GM19463 (cell line): ENCODE results near the gene GJB1.

Source experiments
- ATAC-seq: cut with Tn5 transposase; IDR thresholded peaks from one replicate; pipeline ENCODE4 v1.9.1; 2021; ENCODE audit warnings: mild to moderate bottlenecking, moderate library complexity; ENCODE audit not compliant: unreplicated experiment

Gene GJB1

DNA sequence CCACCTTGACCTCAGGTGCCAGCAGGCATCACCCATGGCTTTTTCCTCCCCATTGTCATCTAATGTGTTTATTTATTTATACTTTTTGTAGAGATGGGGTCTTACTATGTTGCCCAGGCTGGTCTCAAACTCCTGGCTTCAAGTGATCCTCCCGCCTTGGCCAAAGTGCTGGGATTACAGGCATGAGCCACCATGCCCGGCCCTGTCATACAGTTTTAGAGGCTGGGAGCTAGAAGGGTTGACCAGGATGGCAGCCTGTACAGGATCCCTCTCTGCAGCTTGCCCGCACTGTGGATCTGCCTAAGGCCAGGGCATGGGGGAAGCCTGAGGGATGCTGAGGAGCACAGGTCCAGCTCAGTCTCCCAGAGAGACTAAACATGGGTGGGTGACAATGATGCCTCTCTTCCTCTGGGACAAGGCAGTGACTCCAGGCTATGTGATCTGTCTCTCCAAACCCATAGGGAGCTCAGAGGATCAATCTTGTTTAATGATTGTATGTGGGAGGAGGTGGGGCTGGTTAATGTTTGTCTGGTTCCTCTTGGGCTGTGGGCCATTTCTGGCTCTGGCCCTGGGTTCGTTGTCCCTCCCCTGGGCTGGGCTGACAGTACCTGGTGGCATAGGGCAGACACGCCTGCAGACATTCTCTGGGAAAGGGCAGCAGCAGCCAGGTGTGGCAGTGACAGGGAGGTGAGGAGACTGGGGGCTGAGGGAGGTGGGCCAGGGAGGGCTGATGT is 8.3 kb upstream of the GJB1 start:
- no peak for ATAC-seq

- no peak for ATAC-seq
Observed at GRCh38 chrX:71215338-71215912, 7.6 kb upstream of the GJB1 start.

DNA sequence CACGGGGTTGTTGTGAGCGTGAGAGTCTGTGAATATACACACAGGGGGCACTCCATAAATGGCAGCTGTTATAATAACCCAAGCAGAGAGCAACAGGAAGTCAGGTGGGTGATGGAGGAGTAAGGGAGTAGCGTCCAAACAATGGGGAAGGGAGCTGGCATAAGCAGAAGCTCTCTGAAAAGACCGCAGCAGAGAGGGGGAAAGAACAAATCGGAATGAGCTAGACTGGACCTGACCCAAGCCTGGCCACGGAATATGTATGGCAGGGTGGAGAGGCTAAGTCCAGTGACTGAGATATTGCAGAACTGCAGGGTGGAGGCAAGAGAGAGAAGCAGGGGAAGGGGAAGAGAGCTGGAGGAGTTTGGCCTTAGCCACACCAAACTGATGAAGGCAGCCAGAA is 6.5 kb upstream of the GJB1 start:
- ATAC-seq, result no peak

GRCh38 chrX:71217298-71217697 is 5.7 kb upstream of the GJB1 start:
- no peak for ATAC-seq

DNA sequence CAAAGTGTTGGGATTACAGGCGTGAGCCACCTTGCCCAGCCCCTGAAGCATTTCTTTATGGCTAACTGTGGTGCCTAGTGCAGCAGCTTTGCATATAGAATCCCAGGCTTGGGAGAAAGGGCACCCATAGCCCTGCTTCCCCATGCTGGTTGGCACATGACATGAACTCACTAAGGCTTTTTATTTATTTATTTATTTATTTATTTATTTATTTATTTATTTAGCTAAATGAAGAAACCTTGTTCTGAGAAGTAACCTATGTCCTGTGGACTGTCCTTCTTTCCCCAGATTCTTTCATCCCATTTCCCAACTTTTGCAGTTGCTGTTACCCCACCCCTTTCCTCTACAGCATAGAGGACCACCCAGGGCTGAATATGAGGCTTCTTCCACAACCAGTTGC is 1.9 kb upstream of the GJB1 start:
- ATAC-seq, result no peak

GRCh38 chrX:71224098-71224708 is 1.2 kb downstream of the GJB1 start:
- no peak for ATAC-seq

DNA sequence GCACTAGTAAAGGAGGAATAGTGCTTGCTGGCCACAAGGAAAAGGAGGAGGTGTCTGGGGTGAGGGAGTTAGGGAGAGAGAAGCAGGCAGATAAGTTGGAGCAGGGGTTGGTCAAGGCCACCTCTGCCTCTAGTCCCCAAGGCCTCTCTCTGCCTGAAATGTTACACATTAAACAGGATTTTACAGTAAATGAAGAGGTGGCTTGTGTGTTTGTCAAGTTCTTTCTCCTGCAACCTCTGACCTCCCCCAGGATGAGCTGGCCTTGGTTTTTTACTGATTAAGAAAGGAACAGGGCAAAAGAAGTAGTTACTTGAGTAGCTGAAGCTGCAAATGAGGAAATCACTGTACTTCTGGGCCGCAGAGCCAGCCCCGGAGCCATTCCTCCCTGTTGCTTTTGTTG is 2.0 kb downstream of the GJB1 start:
- ATAC-seq, result no peak

GRCh38 chrX:71225676-71226075 is 2.7 kb downstream of the GJB1 start:
- no peak for ATAC-seq

DNA sequence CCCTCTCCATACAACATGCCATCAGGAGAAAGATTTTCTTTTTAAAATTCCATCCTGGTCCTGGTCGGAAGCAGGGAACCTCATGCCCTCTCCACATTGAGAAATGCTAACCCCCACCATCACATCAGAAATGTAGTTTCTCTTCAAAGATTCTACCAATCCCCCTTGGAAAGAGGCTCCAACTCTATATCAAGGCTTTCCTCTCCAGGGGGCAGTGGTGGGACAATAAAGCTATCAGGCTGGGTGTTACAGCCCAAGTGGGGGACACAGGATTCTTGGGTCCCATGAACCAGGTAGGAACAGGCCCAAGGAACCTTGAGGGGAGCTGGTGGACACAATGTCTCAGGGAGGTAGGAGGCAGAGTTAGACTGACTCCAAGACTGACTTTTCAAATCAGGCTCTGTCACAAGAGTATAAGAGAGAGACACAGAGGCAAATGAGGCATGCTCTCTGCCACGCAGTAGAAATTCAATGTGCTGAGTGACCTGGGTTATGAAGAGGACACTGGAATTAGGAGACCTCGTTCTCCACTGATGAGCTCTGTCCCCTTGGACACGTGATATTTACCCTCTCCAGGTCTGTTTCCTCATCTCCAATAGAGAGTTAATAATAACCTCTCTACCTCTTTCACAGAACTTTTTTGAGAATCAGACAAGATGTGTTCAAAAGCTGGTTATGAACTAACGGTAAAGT is 4.5 kb downstream of the GJB1 start:
- no peak for ATAC-seq

DNA sequence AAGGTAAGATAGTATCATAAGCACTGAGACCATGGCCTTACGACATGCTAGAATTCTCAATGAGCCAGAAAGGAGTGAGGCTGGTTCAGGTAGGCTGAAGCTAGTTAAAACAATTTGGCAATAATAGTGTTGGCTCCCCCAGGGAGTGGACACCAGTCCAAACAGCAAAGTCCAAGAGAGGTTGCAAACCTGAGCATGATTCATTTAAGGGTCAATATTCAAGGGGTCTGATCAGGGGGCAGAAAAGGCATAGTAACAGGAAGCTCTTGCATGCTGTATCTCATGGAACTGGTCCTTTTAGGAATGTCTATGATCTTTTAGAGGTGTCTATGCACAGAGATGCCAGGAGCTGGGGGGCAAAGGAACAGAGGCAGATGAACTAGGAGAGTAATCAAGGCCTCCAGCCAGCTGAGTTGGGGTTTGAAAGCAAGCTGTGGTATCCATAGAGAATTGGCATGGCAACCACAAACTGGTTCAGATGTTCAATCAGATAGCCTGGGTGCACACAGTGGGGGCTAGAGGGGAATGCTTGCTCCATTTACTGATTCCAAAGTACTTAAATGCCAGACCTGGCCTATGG is 5.1 kb downstream of the GJB1 start:
- no peak for ATAC-seq

GRCh38 chrX:71235482-71235881 is 12.5 kb downstream of the GJB1 start:
- ATAC-seq, result no peak

GRCh38 chrX:71236836-71237235 is 13.8 kb downstream of the GJB1 start:
- ATAC-seq, result no peak

DNA sequence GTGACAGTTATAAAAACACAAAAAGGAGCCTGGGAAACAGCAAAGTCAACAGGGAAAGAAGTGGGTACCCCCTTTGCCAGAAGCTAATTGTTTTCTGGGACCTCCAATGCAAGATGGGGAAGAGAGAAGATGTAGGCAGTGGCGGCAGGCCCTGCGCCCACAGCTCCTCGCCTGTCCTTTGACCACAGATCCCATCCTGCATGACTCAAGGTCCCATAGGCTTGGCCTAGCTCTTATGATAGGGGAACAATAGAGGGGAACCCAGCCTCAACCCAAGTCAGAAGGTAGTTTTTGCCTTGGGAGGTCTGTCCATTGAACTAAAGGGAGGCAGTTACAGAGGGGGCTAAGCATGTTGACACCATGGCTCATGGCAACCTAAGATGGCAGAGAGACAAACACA is 16.8 kb downstream of the GJB1 start:
- no peak for ATAC-seq

DNA sequence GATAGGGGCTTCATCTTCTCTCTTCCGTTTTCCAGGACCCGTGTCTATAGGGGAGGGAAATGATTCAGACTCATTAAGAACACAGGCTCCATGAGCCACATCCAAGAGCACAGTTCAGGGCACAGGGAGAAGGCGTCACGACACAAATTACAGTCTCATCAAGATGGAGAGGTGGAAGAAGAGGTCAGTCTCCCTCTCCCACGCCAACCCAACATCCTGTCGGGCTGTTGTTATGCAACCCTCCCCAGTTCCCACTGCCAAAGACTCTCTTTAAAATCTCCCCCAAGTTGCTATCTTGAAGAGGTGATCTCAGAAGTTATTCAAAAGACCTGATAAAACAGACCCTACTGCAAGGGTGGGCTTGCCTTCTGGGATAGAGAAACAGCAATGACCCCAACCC is 18.3 kb downstream of the GJB1 start:
- ATAC-seq, result no peak

DNA sequence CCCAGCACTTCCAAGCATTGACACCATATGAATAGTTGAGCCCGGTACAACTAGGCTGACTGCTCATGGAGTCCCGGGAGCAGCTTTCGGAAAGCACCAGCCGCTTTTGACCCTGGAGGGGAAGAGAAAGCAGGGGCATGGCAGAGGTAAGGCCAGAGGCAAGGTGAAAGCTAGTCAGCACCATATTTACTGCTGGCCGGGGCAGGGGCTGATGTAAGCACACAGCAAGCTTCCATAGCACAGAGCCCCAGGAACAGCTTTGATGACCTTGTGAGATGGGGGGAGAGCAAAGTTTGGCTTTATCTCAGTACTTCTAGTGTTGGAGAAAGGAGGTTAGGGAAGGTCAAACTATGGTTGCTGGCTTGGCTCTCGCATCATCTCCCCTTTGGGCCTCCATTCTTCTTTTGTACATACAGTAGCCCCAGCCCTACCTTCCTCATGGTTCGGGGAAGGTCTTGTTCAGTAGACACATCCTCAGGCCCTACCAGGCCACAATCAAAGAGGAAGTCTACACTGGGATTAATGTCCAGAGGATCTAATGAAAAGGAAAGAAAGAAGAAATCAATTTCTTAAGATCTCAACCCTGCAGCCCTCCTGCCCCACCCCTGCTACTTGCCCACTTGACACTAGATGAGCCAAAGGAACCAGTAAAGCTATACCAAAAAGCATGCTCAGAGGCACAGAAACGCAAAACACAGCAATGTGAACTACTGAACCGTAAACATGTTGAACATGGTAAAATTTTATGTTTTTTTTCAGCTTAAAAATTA is 21.5 kb downstream of the GJB1 start:
- ATAC-seq, result no peak

GRCh38 chrX:71245159-71245558 is 22.1 kb downstream of the GJB1 start:
- ATAC-seq, result no peak

DNA sequence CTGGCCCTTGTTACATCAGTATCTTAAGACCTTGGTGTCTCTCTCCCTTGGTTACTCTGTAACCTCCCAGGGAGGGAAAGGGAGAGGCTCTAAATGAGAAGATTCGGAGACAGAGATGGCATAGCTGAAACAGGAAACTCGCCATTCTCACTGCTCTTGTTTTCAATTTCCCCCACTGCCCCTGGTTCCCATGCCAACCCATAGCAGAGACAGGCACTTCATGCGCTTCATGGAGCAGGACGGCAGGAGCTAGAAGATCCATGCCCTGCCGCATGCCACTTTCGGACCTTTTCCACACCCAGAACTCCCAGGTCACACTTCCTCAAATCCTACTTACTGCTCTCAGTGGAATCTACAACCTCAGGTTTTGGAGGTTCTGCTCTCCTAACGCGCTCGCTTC is 27.8 kb downstream of the GJB1 start:
- no peak for ATAC-seq

DNA sequence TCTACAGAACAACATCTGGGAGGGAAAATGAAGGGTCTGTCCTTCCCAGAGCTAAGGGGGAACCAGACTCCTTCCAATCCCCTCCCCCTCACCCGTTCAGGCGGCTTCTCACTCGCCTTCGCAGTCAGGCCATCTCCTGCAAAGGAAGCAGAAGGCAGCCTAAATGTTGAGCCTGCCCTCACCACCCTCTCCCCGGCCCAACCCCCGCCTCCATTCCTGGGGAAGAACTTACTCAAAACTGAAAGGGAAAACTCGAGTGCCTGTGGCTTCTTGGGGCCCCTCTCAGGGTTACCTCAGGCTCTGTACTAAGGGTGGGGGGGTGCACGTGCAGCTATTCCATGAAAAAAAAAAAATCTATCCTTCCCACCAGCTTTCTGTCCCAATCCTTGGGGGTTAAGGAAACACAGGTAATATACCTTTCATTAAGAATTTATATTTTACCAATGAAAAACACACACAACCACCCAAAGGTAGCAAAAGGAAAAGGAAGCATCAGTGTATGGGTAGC is 28.5 kb downstream of the GJB1 start:
- no peak for ATAC-seq

DNA sequence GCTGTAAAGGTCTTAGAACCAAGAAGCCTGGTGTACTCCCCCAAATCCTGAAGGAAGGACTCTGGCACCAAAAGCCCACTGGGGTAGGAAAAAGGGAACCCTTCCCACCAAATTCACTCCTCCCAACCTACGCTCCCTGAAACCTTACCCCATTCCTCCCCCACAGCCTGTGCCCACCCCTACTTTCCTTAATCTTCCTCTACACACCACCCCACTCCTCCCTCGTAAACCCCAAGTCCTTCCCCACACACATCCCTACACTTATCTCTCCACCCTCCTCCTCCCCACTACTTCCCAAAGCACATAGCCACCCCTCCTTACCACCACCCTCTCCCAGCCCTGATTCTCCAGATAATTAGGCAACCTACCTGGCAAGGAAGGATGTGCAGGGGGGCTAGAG is 29.2 kb downstream of the GJB1 start:
- ATAC-seq, result no peak

- ATAC-seq, result no peak
Observed at GRCh38 chrX:71253253-71254091, 30.4 kb downstream of the GJB1 start.
